ENCODE measurements around the gene POU2AF3.
"Not testable (repeated sequence)": the region's sequence is repeated elsewhere in the genome, so short reads cannot be mapped to it uniquely, and the experiment has no call there.

Gene POU2AF3

DNA sequence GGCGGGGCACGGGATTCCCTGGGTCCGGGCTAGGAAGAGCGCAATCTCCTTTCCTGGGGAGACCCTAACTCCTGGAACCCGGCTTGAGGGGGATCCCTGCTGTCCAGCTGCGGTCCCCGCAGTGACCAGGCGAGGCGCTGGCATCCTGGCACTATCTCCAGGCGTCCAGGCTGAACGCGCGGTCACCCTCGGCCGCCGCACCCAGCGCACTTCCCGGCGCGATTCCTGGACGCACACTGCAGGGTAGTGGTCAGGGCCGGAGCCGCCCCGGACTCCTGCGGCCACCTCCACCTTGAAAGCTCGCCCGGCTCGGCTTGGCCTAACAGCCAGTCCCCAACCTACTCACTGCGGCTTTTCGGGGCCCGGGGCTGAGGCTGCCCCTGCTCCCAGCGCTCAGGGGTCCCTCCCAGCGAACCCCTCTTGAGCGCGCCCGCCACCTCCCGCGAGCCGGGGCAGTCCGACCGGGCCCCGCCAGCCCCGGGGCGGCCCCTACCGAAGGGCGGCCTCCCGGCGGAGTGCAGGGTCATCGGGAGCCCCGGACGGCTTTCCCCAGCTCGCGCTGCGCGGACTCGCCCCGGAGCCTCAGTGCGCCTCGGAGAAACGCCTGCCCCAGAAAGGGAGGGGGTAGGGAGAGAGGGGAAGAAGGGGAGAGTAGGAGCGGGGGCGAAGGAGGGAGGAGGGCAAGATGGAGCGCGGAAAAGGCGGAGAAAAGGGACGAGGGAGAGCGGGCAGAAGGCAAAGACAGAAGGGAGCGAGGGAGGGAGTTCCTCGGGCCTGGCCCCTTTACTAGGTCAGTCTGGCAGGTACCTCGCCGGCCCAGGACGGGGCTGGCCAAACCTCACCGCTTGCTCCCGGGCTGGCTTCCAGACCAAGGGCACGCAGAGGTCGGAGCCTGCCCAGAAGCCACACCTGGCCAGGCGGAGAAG, 1.0 kb downstream of the POU2AF3 start:
- DNase-seq: peak; percentile 92

DNA sequence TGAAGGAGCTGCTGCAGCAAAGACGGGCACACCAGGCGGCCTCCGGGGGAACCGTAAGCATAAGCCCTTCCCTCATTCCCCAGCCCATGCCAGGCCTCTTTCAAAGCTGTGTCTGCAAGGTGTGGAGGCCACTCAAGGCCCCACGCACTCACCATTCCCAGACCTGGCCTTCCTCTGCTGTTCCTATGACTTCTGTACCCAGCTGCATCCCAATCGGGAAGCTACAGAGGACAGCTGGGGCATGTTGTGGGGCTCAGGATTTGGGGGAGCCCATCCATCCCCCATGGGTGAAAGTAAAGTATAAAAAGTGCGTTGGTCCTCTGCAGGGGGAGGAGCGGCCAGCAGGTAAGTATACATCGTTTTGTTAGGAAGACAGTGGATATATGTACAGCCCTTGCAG, 2.2 kb downstream of the POU2AF3 start:
- DNase-seq: no peak

DNA sequence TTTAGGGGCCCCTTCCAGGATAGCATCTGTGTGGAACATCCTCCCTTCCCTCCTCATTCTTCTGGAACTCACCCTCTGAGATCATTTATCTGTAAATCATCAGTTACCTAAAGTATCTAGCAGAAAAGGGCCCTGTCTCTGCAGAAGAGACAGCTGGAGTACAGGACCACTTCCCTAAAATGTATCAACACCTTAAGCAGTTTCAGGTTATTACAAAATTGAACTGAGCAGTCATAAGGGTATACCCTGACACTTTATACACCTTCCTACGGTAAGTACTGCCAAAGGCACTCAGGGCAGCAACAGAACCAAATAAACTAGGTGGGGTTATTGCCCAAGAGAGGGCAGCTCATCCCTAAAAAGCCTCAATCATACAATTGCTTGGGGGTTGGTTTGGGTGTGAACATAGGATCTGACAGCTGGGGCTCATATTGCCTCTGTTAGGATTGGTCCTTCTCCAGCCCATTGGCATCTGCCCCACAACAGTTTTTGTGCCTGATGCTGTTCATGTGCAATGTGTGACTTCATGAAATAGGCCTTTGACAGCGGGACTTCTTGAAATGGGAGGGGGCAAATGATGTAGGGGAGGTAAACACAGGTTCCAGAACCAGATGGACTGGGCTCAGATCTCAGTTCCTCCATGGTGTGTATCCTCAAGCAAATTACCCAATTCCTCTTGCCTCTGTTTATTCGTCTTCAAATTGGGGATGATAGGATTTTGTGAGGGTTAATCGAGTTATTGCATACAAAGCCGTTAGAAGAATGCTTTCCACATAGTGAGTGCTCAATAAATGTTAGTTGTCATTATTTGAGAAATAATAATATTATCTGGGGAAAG, 2.9 kb downstream of the POU2AF3 start:
- DNase-seq: no peak

DNA sequence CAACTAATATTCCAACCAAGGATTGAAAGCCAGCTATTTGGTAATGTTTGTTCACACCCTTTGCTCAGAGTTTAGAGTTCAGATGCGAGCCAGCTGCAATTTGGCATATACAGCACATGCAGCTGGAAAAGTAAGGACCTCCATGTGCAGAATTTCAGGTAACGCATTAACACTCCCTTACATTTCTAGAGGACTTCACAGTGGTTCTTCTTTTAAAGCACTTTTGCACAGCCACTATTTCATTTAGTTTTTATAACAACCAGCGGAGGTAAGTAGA, 3.4 kb downstream of the POU2AF3 start:
- DNase-seq: no peak

DNA sequence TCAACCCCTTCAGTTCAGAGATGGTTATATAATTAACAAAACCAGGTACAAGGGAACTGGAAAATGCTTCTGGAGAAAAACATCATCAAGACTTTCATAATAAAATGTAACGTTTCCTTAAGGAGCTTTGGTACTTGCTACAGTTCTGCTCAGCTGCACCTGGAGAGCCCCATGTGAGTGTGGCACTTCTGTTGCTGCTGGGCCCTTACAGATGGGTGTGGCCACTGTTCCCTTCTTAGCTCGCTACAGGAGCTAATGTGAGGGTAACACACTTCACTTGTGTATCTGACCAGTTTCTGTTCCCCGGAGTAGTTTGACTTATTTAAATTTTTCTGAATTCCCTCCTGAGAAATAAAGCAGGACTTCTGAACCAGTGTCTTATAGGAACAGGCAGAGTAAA, 4.0 kb downstream of the POU2AF3 start:
- no peak for DNase-seq

DNA sequence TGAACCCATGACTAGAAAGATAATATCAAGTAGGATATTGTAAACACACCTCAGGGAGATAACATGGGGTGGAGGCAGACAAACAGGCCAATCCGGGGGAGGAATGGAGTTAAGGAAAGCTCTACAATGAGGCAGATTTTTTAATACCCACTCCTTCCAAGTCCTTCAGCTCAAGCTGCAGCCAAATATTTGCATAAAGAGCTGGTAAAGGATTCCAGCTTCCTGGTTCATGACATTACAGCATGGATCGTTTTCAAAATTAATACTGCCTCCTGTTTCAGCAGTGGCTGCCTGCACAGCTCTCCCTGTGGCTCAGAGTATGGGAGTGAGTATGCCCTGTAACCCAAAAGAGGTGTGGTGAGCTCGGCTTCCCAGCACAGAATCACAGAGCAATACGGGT, 5.1 kb downstream of the POU2AF3 start:
- DNase-seq: no peak

DNA sequence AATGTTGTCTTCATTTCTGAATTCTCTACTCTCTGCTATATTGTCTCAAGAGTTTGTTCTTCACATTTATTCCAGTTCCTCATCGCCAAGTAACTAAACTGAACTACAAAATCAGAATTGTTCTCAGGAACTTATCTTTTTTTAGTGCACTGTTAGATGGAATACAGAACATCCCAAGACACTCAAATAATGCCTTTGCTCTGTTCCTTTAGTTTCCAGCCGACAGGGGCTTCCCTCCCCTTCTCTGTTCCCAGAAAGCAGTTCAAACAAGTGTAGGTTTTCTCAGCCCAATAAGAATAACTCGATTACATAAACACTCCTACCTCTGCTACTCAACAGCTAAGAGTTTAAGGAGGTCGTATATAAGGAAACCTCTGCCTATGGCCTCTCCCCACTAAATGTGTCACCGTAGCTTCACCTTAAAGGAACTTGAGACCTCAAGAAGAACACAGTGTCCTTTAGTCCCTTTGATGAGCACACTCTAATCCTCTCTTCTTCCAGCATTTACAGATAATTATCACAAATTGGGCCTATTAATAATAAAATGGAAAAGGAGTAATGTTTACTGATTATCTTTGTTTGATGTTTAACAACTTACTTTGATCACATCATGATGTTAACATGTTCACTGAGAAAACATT, 6.9 kb downstream of the POU2AF3 start:
- DNase-seq: no peak

DNA sequence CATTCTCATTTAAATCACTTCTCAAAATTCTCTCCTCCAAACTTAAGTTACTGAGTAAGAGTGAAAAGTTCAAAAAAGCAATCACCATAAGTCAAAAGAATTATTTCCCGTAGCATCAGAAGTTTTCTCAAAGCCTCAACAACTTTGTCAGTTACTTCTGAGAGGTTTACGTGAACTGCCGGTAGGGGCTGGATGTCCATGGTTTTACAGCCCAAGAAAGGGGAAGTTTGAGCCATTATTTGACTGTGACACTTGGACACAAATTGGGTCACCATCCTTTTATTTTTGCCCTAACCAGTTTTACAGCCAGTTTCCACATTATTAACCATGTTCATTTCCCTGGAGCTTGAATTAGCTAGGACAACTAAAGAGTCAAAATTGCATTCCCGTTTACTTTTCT, 7.5 kb downstream of the POU2AF3 start:
- no peak for DNase-seq

DNA sequence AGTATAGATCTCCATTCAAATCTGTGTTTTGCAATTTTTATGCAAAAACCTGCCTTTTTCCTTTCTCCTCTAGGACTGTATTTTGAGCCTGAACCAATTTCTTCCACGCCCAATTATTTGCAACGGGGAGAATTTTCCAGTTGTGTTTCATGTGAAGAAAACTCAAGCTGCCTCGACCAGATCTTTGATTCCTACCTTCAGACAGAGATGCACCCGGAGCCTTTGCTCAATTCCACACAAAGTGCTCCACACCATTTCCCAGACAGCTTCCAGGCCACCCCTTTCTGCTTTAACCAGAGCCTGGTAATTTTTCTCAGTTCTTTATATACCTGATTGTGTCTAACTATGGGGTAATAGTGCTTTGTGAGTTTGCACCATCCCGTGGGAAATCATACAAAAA, 8.0 kb downstream of the POU2AF3 start:
- DNase-seq: no peak

DNA sequence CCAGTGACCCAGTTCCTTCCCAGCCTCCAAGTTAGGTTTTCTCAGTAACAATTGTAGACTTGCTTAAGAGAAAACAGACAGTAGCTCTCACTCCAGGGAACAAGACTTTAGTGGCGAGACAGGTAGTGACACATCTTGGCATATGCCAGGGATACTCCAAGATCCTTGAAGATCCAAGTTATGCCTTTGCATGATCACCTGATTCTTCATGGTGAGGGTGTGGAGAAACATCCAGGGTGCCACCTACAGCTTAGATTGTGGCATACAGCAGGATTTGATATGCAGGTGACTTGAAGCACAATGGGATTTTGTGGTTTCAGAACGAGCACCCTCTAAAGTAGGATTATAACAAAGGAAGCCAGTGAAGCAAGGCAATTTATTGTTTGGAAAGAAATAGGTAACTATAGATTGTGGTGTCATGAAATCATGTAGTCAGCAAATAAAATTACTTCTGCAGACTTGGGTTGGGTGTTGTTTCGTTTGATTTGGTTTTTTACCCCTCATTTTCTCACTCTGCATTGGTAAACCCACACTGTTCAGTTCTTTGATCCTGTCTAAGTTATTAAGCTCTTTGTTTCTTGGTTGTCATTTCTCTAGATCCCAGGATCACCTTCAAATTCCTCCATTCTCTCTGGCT, 9.2 kb downstream of the POU2AF3 start:
- DNase-seq: no peak

DNA sequence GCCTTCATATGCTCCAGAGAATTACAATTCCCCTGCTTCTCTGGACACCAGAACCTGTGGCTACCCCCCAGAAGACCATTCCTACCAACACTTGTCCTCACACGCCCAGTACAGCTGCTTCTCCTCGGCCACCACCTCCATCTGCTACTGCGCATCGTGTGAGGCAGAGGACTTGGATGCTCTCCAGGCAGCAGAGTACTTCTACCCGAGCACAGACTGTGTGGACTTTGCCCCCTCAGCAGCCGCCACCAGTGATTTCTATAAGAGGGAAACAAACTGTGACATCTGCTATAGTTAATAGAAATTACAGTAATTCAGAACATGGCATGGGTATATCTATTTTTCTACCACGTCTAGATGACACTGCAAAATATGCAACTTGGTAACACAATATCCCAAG, 9.8 kb downstream of the POU2AF3 start:
- no peak for DNase-seq

DNA sequence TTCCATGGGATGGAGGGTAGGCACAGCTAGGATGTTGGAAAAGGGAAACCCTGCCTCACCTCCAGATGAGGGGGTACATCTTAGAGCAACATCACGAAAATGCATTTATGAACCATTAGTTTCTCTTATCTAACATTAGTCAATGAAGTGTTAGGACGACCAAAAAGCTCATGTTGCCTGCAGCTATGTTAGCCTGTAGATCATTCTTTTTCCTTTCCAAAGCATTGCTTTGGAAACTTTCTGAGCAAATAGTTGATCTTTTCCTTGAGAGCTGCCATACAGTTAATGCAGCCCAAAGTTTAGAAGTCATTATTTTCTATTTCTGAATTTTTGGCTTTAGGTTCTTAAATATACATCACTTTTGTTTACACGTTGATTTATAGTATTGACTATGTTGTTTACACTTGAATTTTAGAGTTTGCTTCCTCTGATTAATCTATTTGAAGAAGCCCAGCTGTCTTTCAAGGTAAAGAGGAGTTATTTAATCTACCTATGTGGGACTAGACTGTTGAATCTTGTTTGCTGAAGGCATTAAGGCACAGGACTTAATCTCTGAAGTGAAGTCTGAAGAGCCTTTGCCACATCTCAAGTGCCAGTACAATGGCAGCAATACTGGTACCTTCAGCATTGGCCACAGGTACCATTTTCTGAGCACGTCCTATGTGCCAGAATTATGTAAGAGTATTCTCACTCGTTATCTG, 11.0 kb downstream of the POU2AF3 start:
- no peak for DNase-seq

DNA sequence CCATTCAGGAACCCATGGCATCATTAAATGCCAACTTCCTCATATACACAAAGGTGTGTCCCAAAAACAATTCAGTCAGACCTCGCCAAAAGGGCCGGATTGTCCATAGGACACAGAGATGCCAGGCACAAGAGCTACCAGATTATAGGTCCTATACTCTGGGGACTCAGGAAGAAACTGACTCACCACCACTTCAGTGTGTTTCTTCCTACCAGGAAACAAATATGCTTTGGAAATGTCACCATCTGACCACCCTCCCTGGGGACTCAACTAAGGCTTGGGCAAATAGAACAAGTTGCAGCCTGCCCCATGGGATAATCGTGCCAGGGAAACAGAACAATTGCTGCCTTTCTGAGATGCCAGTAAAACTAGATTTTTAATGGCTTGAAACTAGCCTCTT, 11.7 kb downstream of the POU2AF3 start:
- no peak for DNase-seq

DNA sequence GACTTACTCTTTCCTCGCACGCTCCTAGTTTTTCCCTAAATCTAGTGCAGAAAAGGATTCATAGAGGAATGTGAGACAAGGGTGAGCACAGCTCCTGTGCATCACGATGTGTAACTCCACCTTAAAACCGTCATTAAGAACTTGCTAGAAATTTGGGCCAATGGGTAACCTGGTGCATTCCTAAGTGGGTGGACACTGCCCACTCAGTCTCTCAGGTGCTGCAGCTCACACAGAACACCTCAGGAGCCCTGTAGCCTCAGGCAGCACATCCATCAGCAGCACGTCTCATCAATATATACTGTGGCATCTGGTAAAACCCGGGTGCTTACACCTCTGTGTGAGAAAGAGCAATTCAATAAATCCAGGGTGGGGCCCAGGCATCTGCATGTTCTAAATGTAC, 12.4 kb downstream of the POU2AF3 start:
- no peak for DNase-seq

DNA sequence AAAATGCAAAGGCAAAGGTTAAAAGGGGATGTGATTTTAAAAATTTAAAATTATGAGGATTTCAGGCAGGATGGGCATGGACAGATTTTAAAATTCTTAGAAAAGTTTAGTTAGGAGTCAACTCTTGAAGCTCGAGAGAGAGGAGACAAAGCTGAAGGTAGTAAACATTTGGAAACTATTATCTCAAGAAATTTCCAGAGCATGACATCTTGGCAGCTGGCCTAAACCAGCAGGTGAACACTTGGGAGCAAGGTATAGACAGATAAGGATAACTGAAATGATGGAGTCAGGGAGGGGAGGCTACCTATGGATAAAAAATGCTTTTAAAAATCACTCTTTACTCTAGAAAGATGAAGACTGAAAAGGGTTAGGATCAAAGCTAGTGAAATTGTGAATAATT, 13.7 kb downstream of the POU2AF3 start:
- no peak for DNase-seq

DNA sequence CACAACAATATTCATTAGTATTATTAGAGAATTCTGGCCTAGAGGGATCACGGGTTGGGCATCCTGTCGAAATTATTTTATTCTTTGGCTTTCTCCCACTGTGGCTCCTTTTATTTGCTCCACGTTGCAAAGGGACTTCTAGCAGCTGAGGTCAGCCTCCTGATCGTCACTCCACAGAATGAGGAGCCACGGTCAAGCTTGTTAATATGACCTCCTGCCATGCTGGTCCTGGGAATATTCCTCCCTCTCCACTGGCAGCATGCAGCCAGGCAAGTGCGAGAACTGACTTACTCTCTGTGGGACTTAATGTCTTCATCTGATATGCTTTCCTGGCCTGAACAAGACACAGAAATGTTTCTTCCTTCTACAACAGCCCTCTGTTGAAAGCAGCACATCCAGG, 20.9 kb downstream of the POU2AF3 start:
- DNase-seq: no peak

DNA sequence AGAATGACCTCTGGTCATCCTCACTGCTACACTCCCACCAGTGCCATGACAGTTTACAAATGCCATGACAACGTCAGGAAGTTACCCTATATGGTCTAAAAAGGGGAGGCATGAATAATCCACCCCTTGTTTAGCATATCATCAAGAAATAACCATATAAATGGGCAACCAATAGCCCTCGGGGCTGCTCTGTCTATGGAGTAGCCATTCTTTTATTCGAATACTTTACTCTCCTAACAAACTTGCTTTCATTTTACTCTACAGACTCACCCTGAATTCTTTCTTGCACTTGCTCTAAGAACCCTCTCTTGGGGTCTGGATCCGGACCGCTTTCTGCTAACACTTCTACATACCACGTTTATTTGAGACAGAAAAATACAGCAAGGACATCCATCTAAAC, 21.9 kb downstream of the POU2AF3 start:
- not testable (repeated sequence) for DNase-seq

DNA sequence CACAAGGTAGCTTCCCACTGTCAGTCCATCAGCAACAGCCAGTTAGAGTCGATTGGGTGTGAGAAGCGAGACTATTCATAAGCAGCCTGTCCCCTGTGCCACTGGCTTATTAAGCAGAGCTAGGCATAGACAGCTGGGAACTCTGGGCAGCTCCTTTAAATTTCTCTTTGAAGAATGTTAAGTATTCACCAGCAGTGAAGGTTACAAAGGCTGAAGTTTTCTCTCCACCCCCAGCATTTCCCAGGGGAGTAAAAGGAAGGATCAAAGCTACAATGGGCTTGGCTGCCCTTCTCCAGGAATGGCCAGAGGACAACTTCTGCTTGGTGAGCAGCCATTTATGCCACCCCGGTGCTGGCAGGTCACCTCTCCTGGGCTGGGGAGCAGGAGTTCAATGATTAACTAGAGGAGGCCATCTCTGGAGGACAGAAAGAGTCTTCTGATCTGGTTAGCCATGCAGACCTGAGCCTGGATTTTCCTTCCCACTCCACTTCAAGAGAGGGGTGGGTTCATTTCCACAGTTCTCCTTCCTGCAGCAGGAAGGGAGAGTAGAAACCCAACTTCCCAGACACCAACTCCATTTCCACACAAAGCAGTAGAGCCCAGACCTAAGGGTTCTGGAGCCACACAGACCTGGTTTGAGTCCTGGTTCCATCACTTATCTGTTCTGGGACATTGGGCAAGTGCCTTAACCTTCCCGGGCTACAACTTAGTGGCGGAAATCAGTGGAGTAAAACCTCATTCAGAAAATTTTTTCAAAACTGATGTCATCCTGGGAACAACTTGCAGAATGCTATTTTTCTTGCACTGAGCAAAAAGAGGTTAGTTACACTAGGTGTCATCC, 22.6 kb downstream of the POU2AF3 start:
- peak; percentile 17 for DNase-seq

DNA sequence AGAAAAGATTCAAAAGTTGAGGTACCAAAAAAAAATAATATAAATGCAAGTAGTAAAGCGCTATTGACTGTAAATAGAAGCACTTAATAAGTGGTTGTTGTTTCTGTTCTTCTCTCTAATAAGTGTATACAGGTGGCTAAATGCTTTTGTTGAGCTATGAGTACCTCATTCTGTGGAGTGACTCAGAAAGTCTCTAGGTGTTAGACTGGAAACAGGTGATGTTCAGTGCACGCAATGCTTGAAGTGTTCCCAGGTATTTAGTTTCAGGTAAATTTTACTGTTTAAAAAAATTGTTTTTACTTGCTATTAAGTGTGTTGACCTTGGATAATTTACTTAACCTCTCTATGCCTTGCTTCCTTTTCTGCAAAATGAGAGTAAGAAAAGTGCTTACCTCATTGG, 24.2 kb downstream of the POU2AF3 start:
- DNase-seq: no peak

DNA sequence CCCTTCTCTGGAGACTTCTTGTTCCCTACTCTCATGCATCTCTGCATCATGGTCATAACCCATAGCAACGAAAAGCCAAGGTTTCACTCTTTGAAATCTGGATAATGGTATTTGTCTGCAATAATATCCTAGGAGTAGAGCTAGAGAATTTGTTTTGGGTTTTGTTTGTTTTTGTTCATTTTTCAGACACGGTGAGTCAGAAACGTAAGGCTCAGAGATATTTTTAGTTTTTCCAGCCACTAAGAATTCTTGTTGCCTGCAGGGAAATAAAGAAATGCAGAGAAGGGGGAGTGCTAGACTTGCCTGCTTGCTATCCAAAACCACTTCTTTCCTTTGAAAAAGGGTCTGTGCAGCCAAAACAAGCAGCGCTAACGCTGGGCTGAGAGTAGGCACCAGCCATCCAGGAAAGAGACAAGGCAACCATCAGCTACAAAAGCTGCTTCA, 26.0 kb downstream of the POU2AF3 start:
- DNase-seq: no peak

DNA sequence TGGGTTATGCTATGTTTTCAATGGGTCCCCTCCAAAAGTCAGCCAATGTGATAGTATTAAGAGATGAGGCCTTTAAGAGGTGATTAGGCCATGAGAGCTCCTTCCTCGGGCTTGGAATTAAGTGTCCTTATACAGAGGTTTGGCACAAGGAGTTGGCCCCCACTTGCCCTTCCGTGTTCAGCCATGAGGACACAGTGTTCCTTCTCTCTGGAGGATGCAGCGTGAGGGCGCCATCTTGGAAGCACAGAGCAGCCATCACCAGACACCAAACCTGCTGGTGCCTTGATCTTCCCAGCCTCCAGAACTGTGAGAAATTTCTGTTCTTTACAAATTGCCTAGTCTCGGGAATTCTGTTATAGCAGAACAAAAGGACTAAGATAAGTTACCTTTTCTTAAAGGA, 26.9 kb downstream of the POU2AF3 start:
- DNase-seq: no peak
